GM18873 (cell line): Measurements from ENCODE around the gene BRINP2.

Experiments used
- ATAC-seq: cut with Tn5 transposase; IDR thresholded peaks from one replicate; pipeline ENCODE4 v1.9.1; 2021; ENCODE audit warnings: mild to moderate bottlenecking, moderate library complexity, moderate number of reproducible peaks; ENCODE audit not compliant: unreplicated experiment, low FRiP score

Gene BRINP2

DNA sequence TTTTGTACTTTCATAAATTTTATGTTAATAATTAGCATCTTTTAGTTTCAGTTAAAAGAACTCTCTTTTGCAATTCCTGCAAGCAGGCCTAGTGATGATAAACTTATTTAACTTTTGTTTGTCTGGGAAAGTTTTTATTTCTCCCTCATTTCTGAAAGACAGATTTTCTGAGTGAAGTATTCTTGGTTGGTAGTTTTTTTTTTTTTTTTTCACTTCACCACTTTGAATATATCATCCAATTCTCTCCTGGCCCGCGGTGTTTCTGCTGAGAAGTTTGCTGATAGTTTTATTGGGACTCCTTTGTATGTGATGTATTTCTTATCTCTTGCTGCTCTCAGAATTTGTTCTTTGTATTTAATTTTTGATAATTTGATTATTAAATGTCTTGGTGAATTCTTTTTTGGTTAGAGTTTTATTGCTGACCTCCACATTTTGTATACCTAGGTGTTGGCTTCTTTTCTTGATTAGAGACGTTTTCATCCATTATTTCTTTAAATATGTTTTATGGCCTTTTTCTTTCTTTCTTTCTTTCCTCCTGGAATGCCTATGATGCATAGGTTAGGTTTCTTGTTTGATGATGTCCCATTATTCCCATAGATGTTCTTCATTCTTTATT, 45.9 kb downstream of the BRINP2 start:
- ATAC-seq, result no peak

- ATAC-seq, result no peak
Measured at GRCh38 chr1:177219554-177220458, 49.0 kb downstream of the BRINP2 start.

DNA sequence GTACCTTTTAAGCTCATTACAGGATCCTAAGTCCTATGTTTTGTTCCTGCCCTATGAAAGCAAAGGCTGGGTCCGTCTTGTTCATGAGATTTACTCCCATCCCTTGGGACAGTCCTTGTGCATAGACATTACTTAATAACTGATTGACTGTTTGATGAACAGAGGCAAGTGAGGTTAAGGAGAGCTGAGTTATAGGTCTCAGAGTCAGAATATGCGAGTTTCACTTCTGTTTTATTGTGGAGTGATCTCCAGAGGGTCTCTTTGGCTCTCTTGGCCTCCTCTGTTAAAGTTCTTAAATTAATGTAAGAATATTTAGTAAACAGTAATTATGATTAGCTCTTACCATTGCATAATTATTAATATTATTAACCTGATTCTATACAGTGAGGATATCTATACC, 52.6 kb downstream of the BRINP2 start:
- no peak for ATAC-seq

DNA sequence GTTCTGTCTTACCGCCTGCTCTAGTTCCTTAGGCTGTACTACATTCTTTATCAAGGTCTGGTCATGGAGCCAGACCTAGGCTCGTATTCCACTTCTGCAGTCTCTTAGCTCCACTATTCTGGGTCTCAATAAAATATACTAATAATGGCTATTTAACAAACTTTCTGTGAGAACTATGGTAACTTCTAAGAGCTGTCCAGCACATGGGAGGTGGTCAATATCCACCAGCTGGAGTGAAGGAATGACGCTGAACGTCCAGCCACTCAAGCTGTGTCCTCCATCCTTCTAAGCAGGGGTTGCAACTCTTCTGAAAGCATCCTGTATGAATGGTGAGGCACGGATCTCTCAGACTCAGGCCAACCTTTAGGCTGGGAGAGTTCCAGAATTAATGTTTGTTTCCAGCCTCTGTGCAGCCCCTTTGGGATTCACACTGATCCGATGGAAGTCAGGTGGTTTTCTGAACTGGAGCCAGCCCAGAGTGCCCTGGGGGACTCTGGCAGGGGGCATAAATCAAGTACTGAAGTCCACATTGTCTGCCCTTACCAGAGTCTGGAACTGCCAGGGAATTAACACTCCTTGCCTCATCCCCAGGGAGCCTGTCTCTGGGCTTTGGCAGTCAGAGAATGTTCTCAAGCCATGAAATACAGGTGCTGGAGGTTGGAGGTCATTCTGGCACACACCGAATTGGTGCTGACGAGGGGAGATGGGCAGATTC, 57.4 kb downstream of the BRINP2 start:
- no peak for ATAC-seq

DNA sequence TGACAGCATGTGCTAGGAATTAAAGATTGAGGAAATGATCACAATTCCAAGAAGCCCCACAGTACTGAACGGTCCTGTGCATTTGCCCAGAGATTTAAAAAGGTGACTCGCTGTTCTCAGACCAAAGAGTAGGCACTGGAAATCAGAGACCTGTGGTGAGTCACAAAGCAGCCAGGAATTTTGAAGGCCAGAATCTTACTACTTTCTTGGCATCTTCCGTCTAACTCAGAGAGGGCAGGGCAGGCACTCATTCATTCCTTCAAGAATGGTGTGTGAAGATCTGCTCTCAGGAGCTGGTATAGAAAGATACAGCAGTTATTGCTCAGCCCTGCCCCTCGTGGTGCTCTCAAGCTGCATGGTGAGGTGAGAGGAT, 57.9 kb downstream of the BRINP2 start:
- ATAC-seq, result no peak

GRCh38 chr1:177229781-177230180, 59.0 kb downstream of the BRINP2 start:
- ATAC-seq, result no peak

DNA sequence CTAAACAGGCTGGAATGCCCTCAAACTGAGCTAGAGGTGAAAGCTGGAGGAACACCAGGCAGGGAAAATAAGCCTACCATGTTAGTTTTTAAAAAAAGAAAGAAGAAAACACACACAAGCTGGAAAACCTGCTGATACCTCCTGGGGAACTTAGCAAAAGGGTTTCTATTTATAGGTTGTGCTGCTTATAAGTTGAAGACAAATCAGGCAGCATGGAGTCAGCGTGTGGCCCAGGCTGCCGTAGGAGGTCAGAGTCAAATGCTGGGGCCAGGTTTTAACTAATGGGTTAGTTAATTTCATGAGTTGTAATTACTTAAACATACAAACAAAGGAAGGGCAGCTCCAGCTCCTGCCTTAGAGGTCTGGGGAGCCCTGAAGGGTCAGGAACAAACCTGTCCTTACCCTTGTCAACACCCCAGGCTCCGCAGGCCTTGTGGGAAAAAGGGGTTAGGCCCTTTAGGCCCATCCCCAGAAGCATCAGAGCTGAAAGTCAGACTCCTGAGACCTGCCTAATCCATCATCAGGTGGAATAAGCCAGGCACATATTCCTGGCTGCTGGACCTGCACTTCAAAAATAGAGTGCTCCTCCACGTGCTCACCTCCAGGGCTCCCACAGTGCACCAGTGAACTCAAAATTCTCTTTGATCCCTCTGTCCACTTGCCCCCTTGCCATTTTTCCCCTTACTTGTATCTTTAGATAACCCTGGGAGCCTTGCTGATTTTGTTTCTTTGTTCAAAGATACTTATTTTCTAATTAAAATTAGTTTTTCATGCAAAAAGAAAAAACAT, 59.7 kb downstream of the BRINP2 start:
- ATAC-seq, result no peak

GRCh38 chr1:177235350-177235749, 64.6 kb downstream of the BRINP2 start:
- ATAC-seq, result no peak

- no peak for ATAC-seq
Measured at GRCh38 chr1:177236962-177237361, 66.2 kb downstream of the BRINP2 start.

DNA sequence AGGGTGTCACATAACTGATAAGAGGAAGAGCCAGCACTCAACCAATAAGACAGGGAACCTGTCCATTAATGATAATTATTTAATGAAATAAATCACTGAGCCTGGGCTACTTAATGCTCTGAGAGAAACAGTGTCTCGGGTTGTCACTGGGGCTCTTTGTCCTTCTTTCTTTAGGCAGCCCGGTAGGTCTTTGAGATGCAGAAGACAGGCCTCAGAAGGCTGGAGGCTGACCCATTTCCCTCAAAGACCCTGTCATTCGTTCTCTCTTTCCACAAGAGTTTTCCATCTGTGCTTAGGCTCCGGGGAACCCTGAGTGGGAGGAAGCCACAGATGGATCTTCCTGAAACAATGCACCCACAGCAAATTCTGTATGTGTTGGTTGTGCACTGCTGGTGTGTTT, 68.2 kb downstream of the BRINP2 start:
- ATAC-seq, result no peak

GRCh38 chr1:177239792-177240191, 69.0 kb downstream of the BRINP2 start:
- ATAC-seq, result no peak

DNA sequence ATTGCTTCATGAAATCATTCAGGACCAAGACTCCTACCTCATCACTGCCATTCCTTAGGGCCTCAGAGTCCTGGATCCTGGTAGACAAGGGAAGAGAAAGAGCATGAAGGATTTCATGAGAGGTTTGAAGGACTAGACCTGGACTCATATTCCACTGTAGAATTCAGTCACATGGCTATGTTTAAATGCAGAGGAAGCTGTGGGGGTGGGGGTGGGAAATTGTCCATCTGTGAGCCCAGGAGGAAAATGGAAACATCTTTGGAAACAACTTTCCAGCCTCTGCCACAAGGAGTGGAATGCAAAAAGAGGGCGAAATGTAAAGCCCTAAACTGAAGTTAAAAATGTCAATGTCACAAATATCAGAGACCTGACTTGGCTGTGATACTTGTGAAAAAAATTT, 73.0 kb downstream of the BRINP2 start:
- ATAC-seq, result no peak

DNA sequence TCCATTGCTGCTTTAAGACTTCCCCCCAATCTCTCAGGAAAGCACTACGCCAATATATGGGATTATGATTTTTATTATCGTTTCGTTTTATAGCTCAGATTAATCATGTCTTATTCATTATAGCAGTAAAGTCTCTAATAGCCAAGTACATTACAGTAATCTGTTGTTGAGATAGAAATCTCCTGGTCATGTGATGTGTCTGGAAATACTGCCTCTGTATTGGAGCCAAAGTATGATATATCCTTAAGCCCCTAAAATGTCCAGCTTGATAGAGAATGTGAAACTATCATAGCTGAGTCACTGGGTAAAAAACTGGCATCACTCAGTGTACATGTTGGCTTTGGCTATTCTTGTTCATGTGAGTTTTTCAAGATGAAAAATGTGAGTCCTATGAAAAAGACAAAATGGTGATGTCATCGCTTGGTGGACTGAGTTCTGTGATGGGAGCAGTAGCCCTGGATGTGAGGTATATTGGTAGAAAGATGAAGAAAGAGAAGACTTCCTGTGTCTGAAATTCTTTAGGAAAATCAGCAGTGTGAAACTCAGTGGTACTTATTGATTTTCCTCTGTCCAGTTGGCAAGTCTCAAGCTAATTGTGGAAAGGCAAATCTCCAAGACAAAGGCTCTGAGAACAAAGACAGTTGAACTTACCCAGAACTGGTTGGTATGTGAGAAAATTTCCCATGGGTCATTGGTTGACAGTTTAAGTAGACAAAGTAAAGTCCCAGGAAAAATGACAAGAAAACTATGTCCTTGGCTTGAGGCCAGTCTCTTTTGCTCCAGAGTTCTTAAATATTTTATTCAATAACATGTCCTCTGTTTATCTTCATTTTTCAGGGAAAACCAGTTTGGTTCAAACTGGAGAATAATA, 76.2 kb downstream of the BRINP2 start:
- ATAC-seq, result no peak

GRCh38 chr1:177247623-177248176, 76.9 kb downstream of the BRINP2 start:
- ATAC-seq, result no peak

DNA sequence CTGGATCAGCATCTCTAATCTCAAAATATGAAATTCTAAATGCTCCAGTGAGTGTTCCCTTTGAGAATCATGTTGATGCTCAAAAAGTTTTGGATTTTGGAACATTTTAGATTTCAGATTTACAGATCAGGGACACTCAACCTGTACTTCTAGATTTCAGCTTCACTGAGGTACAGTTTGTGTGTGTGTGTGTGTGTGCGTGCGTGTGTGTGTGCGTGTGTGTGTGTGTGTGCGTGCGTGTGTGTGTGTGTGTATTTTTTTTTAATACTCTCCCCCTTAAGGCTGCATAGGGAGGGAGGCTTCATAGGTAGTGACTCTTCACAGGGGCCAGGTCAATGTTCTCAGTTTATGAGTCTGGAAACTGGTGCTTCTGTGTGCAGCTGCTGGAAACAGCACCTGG, 77.5 kb downstream of the BRINP2 start:
- no peak for ATAC-seq

DNA sequence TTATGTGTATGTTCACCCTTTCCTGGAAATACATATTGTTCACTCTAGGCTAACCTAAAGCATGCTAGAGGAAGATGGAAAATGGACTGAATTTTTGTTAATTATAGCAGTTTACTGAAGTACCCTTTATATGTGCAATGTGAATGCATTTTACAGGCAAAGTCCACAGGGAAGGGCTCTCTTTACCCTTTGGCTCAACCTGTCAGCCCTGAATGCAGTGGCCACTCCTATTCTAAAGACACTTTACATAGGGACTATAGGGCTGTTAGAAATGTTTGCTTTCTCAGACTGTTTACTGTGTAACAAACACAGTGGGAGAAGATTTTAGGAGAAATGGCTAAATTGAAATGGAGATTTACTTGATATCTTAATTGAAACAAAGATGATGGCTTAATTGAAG, 78.5 kb downstream of the BRINP2 start:
- ATAC-seq, result no peak

- ATAC-seq, result no peak
Measured at GRCh38 chr1:177252877-177253276, 82.1 kb downstream of the BRINP2 start.

DNA sequence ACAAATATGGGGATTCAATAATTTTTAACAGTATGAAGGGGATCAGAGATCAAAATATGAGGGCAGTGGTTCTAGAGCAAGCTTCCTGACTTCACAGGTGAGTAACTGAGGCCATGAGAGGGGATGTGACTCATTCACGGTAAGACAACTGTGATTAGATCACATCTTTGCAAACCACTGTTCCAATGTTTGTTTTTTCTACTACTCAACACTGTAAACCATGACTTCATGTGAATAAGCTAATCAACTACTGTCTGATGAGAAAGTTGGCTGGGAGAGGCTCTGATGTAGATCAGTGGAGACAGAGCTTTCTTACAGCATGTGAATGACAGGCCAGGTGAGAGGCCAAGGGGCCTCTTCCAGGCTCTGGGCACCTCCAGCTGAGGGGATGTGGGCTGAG, 84.7 kb downstream of the BRINP2 start:
- ATAC-seq, result no peak
